NCI-H1694 (cell line): ENCODE results near the gene TAF4.

Source experiments
- DNase-seq: peaks from one replicate; lab custom pipeline; 2025; lab: John Stamatoyannopoulos, UW

Gene TAF4

DNA sequence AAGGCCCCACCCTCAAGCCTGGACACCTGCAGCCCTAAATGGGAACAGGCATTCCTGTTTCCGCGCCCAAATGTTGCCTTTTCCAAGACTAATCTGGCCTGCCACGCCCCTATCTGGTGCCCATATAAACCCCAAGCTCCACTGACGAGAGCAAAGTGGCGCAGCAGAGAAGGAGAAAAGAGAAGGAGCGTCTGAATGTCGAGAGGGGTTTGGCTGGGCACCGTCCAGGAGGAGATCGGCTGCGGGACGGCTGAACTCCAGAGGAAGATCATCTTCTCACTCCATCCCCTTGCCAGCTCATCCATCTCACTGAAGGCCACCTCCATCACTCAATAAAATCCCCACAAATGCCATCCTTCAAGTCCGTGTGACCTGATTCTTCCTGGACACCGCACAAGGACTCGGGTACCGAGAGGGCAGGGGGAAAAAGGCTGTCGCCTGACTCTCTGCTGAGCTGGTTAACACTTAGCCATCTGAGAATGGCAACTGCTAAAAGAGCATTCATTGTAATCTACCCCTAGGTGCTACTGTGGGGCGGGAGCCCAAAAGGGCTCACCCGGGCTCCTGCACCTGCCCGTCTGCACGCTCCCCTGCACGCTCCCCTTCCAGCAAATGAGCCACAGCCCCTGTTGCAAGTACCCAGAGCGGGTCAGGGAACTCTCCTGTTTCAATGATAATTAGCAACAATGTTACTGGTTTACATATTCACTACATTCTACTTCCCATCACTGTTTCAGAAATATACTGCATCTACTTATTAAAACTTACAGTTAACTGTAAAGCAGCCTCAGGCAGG is 23.5 kb downstream of the TAF4 start:
- DNase-seq, result no peak

DNA sequence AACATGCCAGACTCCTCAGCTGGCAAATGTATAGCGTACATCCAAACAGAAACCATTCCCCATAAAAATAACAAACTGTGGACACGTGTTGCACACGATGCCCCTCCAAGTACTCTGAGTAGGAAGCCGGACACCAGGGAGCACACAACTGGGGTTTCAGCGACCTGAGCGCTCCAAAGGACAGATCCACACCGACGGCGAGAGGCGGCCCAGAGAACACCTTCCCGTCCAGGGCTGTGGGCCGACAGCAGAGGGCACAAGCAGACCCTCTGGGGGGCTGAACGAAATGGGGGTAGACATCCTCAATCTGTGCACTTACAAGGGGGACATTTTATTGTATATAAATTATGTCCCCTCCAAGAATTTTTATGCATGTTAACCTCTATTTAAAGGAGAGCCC is 24.7 kb downstream of the TAF4 start:
- no peak for DNase-seq

GRCh38 chr20:62040381-62040922 is 25.2 kb downstream of the TAF4 start:
- DNase-seq, result no peak

DNA sequence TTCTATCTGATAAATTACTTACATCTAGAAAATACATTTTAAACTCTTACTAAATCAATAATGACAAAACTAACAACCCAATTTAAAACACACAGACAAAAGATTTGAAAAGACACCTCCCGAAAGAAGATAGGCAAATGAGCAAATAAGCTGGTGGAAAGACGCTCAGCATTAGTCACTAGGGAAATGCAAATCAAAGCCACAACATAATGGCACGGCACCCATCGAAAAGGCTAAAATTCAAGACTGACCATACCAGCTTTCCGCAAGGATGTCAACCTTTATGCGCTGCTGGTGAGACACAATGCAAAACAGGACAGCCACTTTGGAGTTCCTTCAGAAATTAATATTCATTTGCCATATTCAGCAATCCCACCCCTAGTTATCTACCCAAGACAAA is 25.9 kb downstream of the TAF4 start:
- no peak for DNase-seq

DNA sequence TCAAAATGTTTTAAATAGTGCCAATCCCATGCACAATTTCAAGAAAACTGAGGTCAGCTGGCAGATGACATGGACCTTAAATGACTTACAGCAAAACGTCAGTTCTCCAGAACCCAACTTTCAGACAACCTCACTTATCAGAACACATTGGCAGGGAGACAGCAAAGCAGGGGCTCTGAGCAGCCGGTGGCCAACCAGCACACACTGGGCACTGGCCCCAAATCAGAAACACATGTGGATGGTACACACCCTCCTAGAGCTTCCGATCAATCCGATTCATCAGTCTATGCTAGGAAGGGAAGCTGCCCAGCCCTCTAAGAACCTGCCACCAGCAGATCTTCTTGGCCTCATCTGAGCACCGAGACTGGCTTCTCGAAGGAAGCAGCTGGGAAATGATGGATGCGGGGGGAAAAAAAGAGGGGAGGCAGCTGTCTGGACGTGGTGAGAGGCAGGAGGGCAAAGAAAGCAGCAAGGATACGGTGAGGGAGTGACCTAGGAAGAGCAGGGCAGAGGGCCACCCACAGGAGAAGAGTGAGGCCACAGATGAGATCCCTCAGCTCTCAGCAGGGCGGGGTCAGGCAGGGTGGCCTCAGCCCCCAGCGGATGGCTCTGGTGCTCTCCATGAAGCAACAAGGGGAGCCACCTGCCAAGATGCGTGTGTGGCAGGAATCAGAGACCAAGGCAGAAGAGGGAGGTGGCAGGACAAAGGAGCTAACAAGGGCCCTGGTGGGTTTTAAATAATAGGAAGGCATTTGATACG is 32.9 kb downstream of the TAF4 start:
- no peak for DNase-seq

DNA sequence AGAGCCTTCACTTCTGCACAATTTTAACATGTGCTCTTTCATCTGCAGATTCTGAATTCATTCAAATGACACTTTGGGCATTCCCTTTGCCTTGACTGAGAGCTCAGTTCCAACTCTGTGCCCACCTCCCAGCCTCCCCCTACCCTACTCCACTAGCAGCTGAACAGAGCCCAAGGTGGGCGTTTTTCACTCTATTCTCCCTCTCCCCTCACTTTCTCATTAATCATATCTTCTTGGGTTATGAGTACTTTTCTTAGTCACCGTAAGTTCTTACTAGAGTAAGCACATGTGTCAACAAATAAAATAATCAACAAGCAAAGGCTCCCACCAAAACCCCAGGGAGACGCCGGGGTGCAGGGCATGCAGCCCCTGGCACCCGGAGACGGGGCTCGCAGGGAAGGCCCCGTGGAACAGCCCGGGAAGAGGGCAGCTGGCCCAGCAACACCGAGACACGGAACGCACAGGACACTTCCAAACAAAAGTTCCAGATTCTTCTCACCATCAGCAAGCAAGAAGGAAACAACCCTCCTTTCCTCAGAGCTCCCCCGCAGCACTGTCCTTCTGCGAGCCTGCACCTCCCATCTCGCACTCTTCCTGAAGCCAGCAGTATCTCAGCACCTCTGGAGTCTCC is 34.1 kb downstream of the TAF4 start:
- DNase-seq, result no peak

GRCh38 chr20:62030834-62031434 is 34.7 kb downstream of the TAF4 start:
- no peak for DNase-seq

GRCh38 chr20:62030357-62030756 is 35.3 kb downstream of the TAF4 start:
- DNase-seq, result no peak

GRCh38 chr20:62029949-62030348 is 35.7 kb downstream of the TAF4 start:
- DNase-seq, result no peak

GRCh38 chr20:62029296-62029695 is 36.4 kb downstream of the TAF4 start:
- no peak for DNase-seq

GRCh38 chr20:62028384-62028783 is 37.3 kb downstream of the TAF4 start:
- no peak for DNase-seq

- DNase-seq, result no peak
Observed at GRCh38 chr20:62027698-62028321, 37.9 kb downstream of the TAF4 start.

- DNase-seq, result no peak
Observed at GRCh38 chr20:62027116-62027515, 38.6 kb downstream of the TAF4 start.

- no peak for DNase-seq
Observed at GRCh38 chr20:62026564-62026856, 39.2 kb downstream of the TAF4 start.

GRCh38 chr20:62025832-62026563 is 39.7 kb downstream of the TAF4 start:
- no peak for DNase-seq

- DNase-seq, result no peak
Observed at GRCh38 chr20:62025394-62025793, 40.3 kb downstream of the TAF4 start.

DNA sequence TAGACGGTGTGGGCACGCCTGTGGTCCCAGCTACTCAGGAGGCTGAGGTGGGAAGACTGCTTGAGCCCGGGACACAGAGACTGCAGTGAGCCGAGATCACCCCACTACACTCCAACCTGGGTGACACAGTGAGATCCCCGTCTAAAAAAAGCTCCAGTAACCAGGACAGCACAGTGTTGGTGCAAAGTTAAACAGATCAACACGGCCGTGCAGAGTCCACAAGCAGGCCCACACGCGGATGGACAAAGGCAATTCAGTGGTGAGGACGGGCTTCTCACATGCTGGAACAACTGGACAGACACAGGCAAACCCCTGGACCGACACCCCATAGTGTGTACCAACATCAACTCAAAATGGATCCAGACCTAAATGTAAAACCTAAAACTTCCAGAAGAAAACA is 41.7 kb downstream of the TAF4 start:
- DNase-seq, result no peak

GRCh38 chr20:62022575-62023139 is 43.0 kb downstream of the TAF4 start:
- DNase-seq, result no peak

DNA sequence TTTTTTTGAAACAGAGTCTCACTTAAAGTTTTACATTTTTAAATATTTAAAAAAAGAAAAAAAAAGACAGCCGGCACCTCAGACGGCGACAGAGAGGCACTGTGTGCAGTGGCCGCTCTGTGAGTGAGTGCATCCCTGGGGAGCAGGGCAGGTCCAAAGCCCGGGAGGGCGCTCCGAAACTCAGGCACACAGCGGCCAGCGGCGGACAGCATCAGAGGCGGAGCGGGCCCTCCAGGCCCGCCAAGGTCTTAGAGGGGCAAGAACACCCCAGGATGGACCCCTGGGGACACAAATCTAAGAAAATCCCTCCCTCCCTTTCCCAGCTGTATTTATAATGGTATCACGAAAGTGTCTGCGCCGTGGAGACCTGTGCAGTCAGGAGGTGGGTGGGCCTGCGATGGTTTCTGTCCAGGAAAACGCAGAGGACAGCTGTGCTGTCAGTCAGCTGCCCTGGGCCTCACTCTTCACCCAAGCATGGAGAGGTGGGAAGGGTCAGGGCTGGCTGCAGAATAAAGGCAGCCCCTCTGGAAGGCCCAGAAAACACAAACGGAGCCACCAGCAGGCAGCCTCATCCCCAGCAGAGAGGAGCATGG is 43.8 kb downstream of the TAF4 start:
- DNase-seq, result no peak

DNA sequence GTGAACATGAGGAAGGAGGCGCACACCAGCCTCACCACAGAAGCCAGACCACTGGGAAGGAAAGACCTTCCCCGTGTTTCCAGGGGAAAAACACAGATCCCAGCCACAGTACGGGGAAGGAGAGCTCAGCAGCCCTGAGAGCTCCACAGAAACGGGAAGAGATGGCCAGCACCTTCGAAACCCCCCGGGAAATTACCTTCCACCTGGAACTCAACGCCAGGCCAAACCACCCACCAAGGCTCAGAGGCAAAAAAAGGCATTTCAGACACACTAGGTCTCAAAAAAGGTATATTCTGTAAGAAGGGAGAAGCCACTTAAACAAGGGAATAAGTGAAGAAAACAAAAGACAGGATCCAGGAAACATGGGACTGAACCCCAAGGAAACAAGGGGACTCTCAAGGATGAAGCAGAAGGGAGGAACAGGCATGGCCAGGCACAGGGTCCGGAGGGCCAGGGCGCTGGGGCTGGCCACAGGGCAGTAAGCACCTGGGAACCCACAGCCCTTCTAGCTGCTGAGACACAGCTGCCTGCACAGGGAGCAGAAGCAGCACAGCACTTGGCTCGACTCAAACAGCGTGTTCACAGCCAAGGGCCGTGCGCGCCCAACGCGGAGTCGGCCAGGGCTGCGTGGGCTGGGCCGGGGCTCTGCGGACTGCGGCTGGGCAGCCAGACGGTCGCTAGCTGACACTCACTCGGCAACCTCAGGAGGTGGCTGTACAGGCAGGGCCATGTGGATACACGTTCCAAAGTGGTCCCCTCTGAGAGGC is 44.6 kb downstream of the TAF4 start:
- no peak for DNase-seq
